GM12891 (cell line): ENCODE results near the gene PPM1F.

Source experiments
- DNase-seq: peaks from one replicate; pipeline ENCODE4 v3.0.0; 2011; ENCODE audit warnings: low spot score; ENCODE audit not compliant: insufficient read length
- FAIRE-seq: peaks from 2 replicates; lab custom pipeline; 2011; peaks lifted over from hg19 to GRCh38; lab: Jason Lieb, UNC
- PAX5 ChIP-seq: IDR thresholded peaks from 2 replicates; pipeline ENCODE4 v1.6.1; 2011; ENCODE audit warnings: low read length, moderate library complexity, mild to moderate bottlenecking; ENCODE audit not compliant: insufficient read depth, severe bottlenecking
- POLR2A ChIP-seq: IDR thresholded peaks from 2 replicates; pipeline ENCODE4 v1.6.1; 2011; ENCODE audit warnings: low read depth, low read length, control low read depth
- POLR2AphosphoS5 ChIP-seq: IDR thresholded peaks from 2 replicates; pipeline ENCODE4 v1.6.1; 2011; ENCODE audit warnings: low read depth, low read length, control low read depth
- POU2F2 ChIP-seq: IDR thresholded peaks from 2 replicates; pipeline ENCODE4 v1.6.1; 2011; ENCODE audit warnings: low read depth, mild to moderate bottlenecking, control low read depth, low read length, moderate library complexity
- SPI1 ChIP-seq: IDR thresholded peaks from 2 replicates; pipeline ENCODE4 v1.6.1; 2011; ENCODE audit warnings: low read depth, low read length, control low read depth
- TAF1 ChIP-seq: IDR thresholded peaks from 2 replicates; pipeline ENCODE4 v1.6.1; 2011; ENCODE audit warnings: low read depth, low read length, control low read depth

The PPM1F gene

GRCh38 chr22:21961886-21962654 is 9.4 kb upstream of the PPM1F start:
- TF ChIP-seq POLR2A = no peak
- TF ChIP-seq SPI1 = no peak
- FAIRE-seq (no peak), DNase-seq (no peak)

- FAIRE-seq (no peak), DNase-seq (no peak)
- TF ChIP-seq POLR2AphosphoS5 = no peak
- TF ChIP-seq POLR2A = no peak
Observed at GRCh38 chr22:21961127-21961867, 8.6 kb upstream of the PPM1F start.

GRCh38 chr22:21960200-21961126 is 7.8 kb upstream of the PPM1F start:
- DNase-seq (no peak), FAIRE-seq (no peak)
- no peak for TF ChIP-seq POLR2AphosphoS5
- no peak for TF ChIP-seq TAF1
- no peak for TF ChIP-seq POU2F2
- 0 out of 2 replicates have a peak, but pooled peaks have one; percentile 11 for TF ChIP-seq POLR2A
- TF ChIP-seq PAX5 = no peak
- no peak for TF ChIP-seq SPI1

- TF ChIP-seq PAX5 (no peak), POLR2AphosphoS5 (no peak; the same call in none of the 2 replicates), POLR2A (peak; percentile 32; the same call in 1 of the 2 replicates)
- FAIRE-seq = no peak
- DNase-seq = no peak
Observed at GRCh38 chr22:21959274-21960074, 6.8 kb upstream of the PPM1F start.

GRCh38 chr22:21958360-21959273 is 6.0 kb upstream of the PPM1F start:
- DNase-seq (no peak), FAIRE-seq (no peak)
- no peak for TF ChIP-seq POU2F2
- TF ChIP-seq POLR2A = no peak
- no peak for TF ChIP-seq PAX5
- no peak for TF ChIP-seq SPI1
- no peak for TF ChIP-seq TAF1
- TF ChIP-seq POLR2AphosphoS5 = no peak

- DNase-seq = peak; percentile 35
- FAIRE-seq = no peak
- TF ChIP-seq POLR2AphosphoS5 (no peak), POU2F2 (no peak), PAX5 (no peak), SPI1 (no peak), TAF1 (no peak), POLR2A (no peak)
Observed at GRCh38 chr22:21951931-21952465, 650 bp downstream of the PPM1F start.

DNA sequence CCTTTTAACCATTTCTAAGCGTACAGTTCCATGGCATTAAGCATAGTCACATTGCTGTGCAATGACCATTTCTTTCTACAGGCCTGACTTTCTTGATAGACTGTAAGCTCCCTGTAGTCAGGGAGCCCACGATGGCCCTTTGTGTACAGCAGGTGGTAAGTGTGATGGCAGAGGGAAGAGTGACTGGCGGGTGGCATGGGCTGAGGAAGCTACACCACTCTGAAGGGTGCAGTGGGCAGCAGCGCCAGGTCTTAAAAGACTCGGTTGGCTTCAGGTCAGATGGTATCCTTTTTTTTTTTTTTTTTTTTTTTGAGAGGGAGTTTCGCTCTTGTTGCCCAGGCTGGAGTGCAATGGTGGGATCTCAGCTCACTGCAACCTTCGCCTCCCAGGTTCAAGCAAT is 1.6 kb downstream of the PPM1F start:
- TF ChIP-seq POU2F2 = no peak
- no peak for TF ChIP-seq PAX5
- no peak for TF ChIP-seq POLR2A
- TF ChIP-seq POLR2AphosphoS5 = no peak
- TF ChIP-seq TAF1 = no peak
- TF ChIP-seq SPI1 = no peak
- DNase-seq (no peak), FAIRE-seq (no peak)

- TF ChIP-seq PAX5 (no peak), SPI1 (no peak), POLR2AphosphoS5 (no peak), POU2F2 (no peak), TAF1 (no peak)
- DNase-seq (no peak), FAIRE-seq (no peak)
Observed at GRCh38 chr22:21949948-21950347, 2.7 kb downstream of the PPM1F start.
